IPS-15b (cell line): Measurements from ENCODE around the gene CAPS.
A peak's percentile ranks its signal among the peaks of the same experiment; 100 is the strongest.

ENCODE experiments used
- H3K27me3 ChIP-seq: one replicate; pipeline ENCODE4 v1.6.1; 2013; ENCODE audit warnings: low read length; ENCODE audit not compliant: control insufficient read depth, insufficient read depth
- H3K36me3 ChIP-seq: one replicate; pipeline ENCODE4 v1.6.1; 2013; ENCODE audit warnings: low read length; ENCODE audit not compliant: control insufficient read depth, insufficient read depth
- H3K4me1 ChIP-seq: one replicate; pipeline ENCODE4 v1.6.1; 2013; ENCODE audit warnings: mild to moderate bottlenecking, low read length; ENCODE audit not compliant: control insufficient read depth, insufficient read depth
- H3K4me3 ChIP-seq: one replicate; pipeline ENCODE4 v1.5.1; 2013; ENCODE audit warnings: low read depth, low read length
- H3K9ac ChIP-seq: one replicate; pipeline ENCODE4 v1.6.1; 2013; ENCODE audit warnings: low read depth, mild to moderate bottlenecking, low read length
- H3K9me3 ChIP-seq: one replicate; pipeline ENCODE4 v1.6.1; 2013; ENCODE audit warnings: mild to moderate bottlenecking, low read length; ENCODE audit not compliant: control insufficient read depth, insufficient read depth

Gene CAPS

GRCh38 chr19:5932609-5933262 lies 18.7 kb downstream of the CAPS start:
- Histone ChIP-seq H3K4me3 (no peak overlapping the region), H3K4me1 (no peaks in the 10 kb centered on the region), H3K27me3 (no peaks in the 10 kb centered on the region), H3K9ac (no peak overlapping the region), H3K9me3 (no peaks in the 10 kb centered on the region), H3K36me3 (peaks cover 39% of the 10 kb centered on the region)

DNA sequence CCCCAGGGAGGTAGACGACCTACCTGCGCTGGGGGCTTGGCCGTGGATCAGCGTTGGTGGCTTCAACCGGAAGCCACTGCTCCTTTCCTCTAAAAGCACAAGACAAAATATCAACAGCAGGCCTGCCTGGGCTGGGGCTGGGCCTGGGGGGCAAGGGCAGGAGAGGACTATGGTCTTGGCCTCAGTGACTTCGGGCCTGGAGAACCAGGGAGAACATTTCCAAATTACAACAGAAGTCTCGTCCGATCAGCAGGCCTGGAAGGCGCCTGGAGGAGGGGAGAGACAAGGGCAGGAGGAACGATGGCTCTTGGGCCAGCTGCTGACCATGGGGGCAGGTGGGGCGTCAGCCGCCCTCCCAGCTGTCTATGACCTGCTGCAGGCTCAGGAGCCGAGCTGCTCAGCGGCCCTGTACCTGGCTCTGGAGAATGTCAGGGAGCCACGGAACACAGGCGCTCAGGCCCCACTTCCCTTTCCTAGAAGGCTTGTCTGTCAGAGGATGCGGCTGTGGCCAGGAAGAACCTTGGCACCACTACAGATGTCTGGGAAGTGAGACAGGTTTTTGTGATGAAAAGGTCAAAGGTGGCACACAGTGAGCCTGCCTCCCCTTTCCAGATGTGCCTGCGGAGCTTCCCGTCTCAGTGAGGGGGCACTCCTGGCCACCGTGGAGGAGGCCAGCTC lies 19.5 kb downstream of the CAPS start:
- Histone ChIP-seq H3K27me3 (no peaks in the 10 kb centered on the region), H3K4me3 (no peak overlapping the region), H3K36me3 (peaks cover 39% of the 10 kb centered on the region), H3K9me3 (no peaks in the 10 kb centered on the region), H3K4me1 (no peaks in the 10 kb centered on the region), H3K9ac (no peak overlapping the region)

GRCh38 chr19:5934069-5934401 lies 20.0 kb downstream of the CAPS start:
- H3K9ac ChIP-seq: no peak overlapping the region
- peaks cover 36% of the 10 kb centered on the region for H3K36me3 ChIP-seq
- H3K4me1 ChIP-seq: no peaks in the 10 kb centered on the region
- no peaks in the 10 kb centered on the region for H3K9me3 ChIP-seq
- H3K4me3 ChIP-seq: no peak overlapping the region
- no peaks in the 10 kb centered on the region for H3K27me3 ChIP-seq

GRCh38 chr19:5934774-5935472 lies 20.9 kb downstream of the CAPS start:
- peaks cover 34% of the 10 kb centered on the region for H3K36me3 ChIP-seq
- no peak overlapping the region for H3K4me3 ChIP-seq
- no peaks in the 10 kb centered on the region for H3K4me1 ChIP-seq
- no peaks in the 10 kb centered on the region for H3K9me3 ChIP-seq
- H3K9ac ChIP-seq: no peak overlapping the region
- no peaks in the 10 kb centered on the region for H3K27me3 ChIP-seq

GRCh38 chr19:5935473-5936291 lies 21.6 kb downstream of the CAPS start:
- no peaks in the 10 kb centered on the region for H3K9me3 ChIP-seq
- H3K9ac ChIP-seq: no peak overlapping the region
- peaks cover 37% of the 10 kb centered on the region for H3K36me3 ChIP-seq
- H3K4me1 ChIP-seq: no peaks in the 10 kb centered on the region
- H3K27me3 ChIP-seq: no peaks in the 10 kb centered on the region
- no peak overlapping the region for H3K4me3 ChIP-seq

- Histone ChIP-seq H3K4me3 (no peak overlapping the region), H3K36me3 (peaks cover 36% of the 10 kb centered on the region), H3K9ac (no peak overlapping the region), H3K9me3 (no peaks in the 10 kb centered on the region), H3K27me3 (no peaks in the 10 kb centered on the region), H3K4me1 (no peaks in the 10 kb centered on the region)
Observed at GRCh38 chr19:5936292-5936592, 22.2 kb downstream of the CAPS start.

GRCh38 chr19:5937550-5937949 lies 23.5 kb downstream of the CAPS start:
- no peaks in the 10 kb centered on the region for H3K4me1 ChIP-seq
- H3K36me3 ChIP-seq: peaks cover 41% of the 10 kb centered on the region
- no peaks in the 10 kb centered on the region for H3K9me3 ChIP-seq
- H3K9ac ChIP-seq: no peak overlapping the region
- no peaks in the 10 kb centered on the region for H3K27me3 ChIP-seq
- H3K4me3 ChIP-seq: no peak overlapping the region

- no peak overlapping the region for H3K4me3 ChIP-seq
- no peaks in the 10 kb centered on the region for H3K9me3 ChIP-seq
- H3K9ac ChIP-seq: no peak overlapping the region
- H3K36me3 ChIP-seq: peaks cover 34% of the 10 kb centered on the region
- H3K4me1 ChIP-seq: no peaks in the 10 kb centered on the region
- H3K27me3 ChIP-seq: no peaks in the 10 kb centered on the region
Observed at GRCh38 chr19:5940260-5941208, 26.5 kb downstream of the CAPS start.

- H3K36me3 ChIP-seq: peaks cover 31% of the 10 kb centered on the region
- H3K9ac ChIP-seq: no peak overlapping the region
- H3K4me1 ChIP-seq: no peaks in the 10 kb centered on the region
- H3K4me3 ChIP-seq: no peak overlapping the region
- H3K27me3 ChIP-seq: no peaks in the 10 kb centered on the region
- no peaks in the 10 kb centered on the region for H3K9me3 ChIP-seq
Observed at GRCh38 chr19:5941673-5942072, 27.6 kb downstream of the CAPS start.

- H3K9ac ChIP-seq: no peak overlapping the region
- H3K9me3 ChIP-seq: no peaks in the 10 kb centered on the region
- no peaks in the 10 kb centered on the region for H3K27me3 ChIP-seq
- H3K36me3 ChIP-seq: peaks cover 24% of the 10 kb centered on the region
- H3K4me1 ChIP-seq: peaks cover 2% of the 10 kb centered on the region
- H3K4me3 ChIP-seq: no peak overlapping the region
Observed at GRCh38 chr19:5943045-5943444, 29.0 kb downstream of the CAPS start.

- Histone ChIP-seq H3K9ac (peak overlapping the region; percentile 62), H3K9me3 (no peaks in the 10 kb centered on the region), H3K27me3 (no peaks in the 10 kb centered on the region), H3K36me3 (peaks cover 23% of the 10 kb centered on the region), H3K4me3 (no peak overlapping the region), H3K4me1 (peaks cover 4% of the 10 kb centered on the region)
Observed at GRCh38 chr19:5943623-5944022, 29.6 kb downstream of the CAPS start.
